Fibroblast of lung (primary cell): Measurements from ENCODE around the gene ABHD6.
"Not testable (repeated sequence)": the region's sequence is repeated elsewhere in the genome, so short reads cannot be mapped to it uniquely, and the experiment has no call there.

ENCODE experiments used
- CTCF ChIP-seq, 2 donors: IDR thresholded peaks in 1 of 2; conservative IDR thresholded peaks in 1 of 2; 1 replicate in 1 of 2; 2 replicates in 1 of 2; pipeline ENCODE4 v1.5.1; 2011 to 2012; ENCODE audit warnings: low read length in 2 of 2, control low read depth in 1 of 2, inconsistent platforms in 1 of 2, low read depth in 1 of 2, mild to moderate bottlenecking in 1 of 2
- EZH2 ChIP-seq: IDR thresholded peaks from 2 replicates; pipeline ENCODE4 v1.5.1; 2012; ENCODE audit warnings: low read length, control low read depth, mild to moderate bottlenecking; ENCODE audit errors: missing control alignments

- not testable (repeated sequence) for TF ChIP-seq CTCF (conservative IDR thresholded peaks at IDR 0.05 in 1 of 2, IDR thresholded peaks at IDR 0.05 in 1 of 2; ENCODE audit: low read depth in 1 of 2, low read length in 2 of 2); EZH2
These were observed 51.5 kb downstream of the ABHD6 start for GRCh38 chr3:58288964-58289613.
